Gastroesophageal sphincter (tissue), 4 donors: ENCODE results near the gene LILRA6. TPM values are rescaled to one million over a fixed set of nuclear protein-coding genes. Genes with fewer than 3 reads are reported as not detected.

Experiments
- ATAC-seq: fragments of 150-250 bp; one replicate; pipeline ENCODE4 v1.9.1; 2016; ENCODE audit warnings: mild to moderate bottlenecking, moderate library complexity
- H3K27ac ChIP-seq, 4 donors: fragments of 200-600 bp; sonication (generic) in 3 of 4; 1 replicate in 3 of 4; 2 replicates in 1 of 4; pipeline ENCODE4 v1.5.1; 2016 to 2019
- H3K27me3 ChIP-seq: fragments of 200-600 bp; sonication (generic); one replicate; pipeline ENCODE4 v1.5.1; 2019
- H3K36me3 ChIP-seq, 2 donors: fragments of 200-600 bp; sonication (generic); one replicate each; pipeline ENCODE4 v1.5.1; 2019; ENCODE audit warnings: control low read depth in 1 of 2
- H3K4me1 ChIP-seq, 3 donors: fragments of 200-600 bp; sonication (generic); 1 replicate in 2 of 3; 2 replicates in 1 of 3; pipeline ENCODE4 v1.5.1; 2016 to 2019; ENCODE audit warnings: control low read depth in 2 of 3
- H3K4me3 ChIP-seq, 2 donors: fragments of 200-600 bp; sonication (generic); one replicate each; pipeline ENCODE4 v1.5.1; 2019; ENCODE audit warnings: mild to moderate bottlenecking in 1 of 2, moderate library complexity in 1 of 2
- H3K9me3 ChIP-seq, 3 donors: fragments of 200-600 bp; sonication (generic); one replicate each; pipeline ENCODE4 v1.5.1; 2017 to 2019; ENCODE audit warnings: control low read depth in 2 of 3
- EP300 ChIP-seq: sonication (generic); formaldehyde crosslinking; IDR thresholded peaks from one replicate; pipeline ENCODE4 v1.6.1; 2017; ENCODE audit warnings: antibody characterized with exemption, mild to moderate bottlenecking
- POLR2A ChIP-seq, 2 donors: fragments of 450-650 bp; IDR thresholded peaks; one replicate each; pipeline ENCODE4 v1.6.1; 2017; ENCODE audit warnings: antibody characterized with exemption in 2 of 2, mild to moderate bottlenecking in 2 of 2, moderate library complexity in 1 of 2
- POLR2AphosphoS5 ChIP-seq: sonication (generic); formaldehyde crosslinking; IDR thresholded peaks from one replicate; pipeline ENCODE4 v1.6.1; 2017; ENCODE audit warnings: antibody characterized with exemption
- WGBS, 2 donors: methylation state at CpG; one replicate each; pipeline ENCODE4 v1.1.5; 2018; ENCODE audit warnings: low coverage in 1 of 2; 5-methylcytosine and 5-hydroxymethylcytosine counted together
- total RNA-seq, 4 donors: library from RNA; depleted of rRNA; stranded (reverse); fragments of >200 nt; gene quantifications; one replicate each; pipeline ENCODE4 v1.1.0, GENCODE V29; 2016
- TF ChIP-seq, protein P1 (sequence below), 4 experiments: fragments of 200-600 bp in 2 of 4; fragments of 450-650 bp in 2 of 4; sonication (generic) in 1 of 4; IDR thresholded peaks; one replicate each; pipeline ENCODE4 v1.5.1; 2017 to 2019; ENCODE audit warnings: antibody characterized with exemption in 4 of 4, mild to moderate bottlenecking in 2 of 4, moderate library complexity in 2 of 4

The LILRA6 gene
- total RNA-seq, 4 donors from 2014 or later, result 0.31 to 4.2 (median 2.2) TPM

DNA sequence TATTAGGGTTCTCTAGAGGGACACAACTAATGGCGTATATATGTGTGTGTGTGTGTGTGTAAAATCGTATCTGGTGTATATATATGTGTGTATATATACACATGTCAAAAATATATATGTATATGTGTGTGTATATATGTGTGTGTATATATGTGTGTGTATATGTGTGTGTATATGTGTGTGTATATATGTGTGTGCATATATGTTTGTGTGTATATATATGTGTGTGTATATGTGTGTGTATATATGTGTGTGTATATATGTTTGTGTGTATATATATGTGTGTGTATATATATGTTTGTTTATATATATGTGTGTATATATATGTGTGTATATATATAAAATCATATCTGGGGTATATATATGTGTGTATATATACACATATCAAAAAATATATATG is 19.9 kb upstream of the LILRA6 start:
- H3K9me3 ChIP-seq, result no peaks in the 10 kb centered on the region
- H3K36me3 ChIP-seq, result no peaks in the 10 kb centered on the region
- TF ChIP-seq POLR2A (IDR thresholded peaks at IDR 0.05), result no peak
- TF ChIP-seq, protein P1, sequence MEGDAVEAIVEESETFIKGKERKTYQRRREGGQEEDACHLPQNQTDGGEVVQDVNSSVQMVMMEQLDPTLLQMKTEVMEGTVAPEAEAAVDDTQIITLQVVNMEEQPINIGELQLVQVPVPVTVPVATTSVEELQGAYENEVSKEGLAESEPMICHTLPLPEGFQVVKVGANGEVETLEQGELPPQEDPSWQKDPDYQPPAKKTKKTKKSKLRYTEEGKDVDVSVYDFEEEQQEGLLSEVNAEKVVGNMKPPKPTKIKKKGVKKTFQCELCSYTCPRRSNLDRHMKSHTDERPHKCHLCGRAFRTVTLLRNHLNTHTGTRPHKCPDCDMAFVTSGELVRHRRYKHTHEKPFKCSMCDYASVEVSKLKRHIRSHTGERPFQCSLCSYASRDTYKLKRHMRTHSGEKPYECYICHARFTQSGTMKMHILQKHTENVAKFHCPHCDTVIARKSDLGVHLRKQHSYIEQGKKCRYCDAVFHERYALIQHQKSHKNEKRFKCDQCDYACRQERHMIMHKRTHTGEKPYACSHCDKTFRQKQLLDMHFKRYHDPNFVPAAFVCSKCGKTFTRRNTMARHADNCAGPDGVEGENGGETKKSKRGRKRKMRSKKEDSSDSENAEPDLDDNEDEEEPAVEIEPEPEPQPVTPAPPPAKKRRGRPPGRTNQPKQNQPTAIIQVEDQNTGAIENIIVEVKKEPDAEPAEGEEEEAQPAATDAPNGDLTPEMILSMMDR (IDR thresholded peaks at IDR 0.05), result no peak
- no peak for TF ChIP-seq POLR2AphosphoS5
- no peak for ATAC-seq
- no peak overlapping the region for H3K27ac ChIP-seq
- H3K4me1 ChIP-seq, result no peaks in the 10 kb centered on the region
- H3K27me3 ChIP-seq, result peaks cover 38% of the 10 kb centered on the region
- no peak overlapping the region for H3K4me3 ChIP-seq
- 73 to 90% methylated on average over 2 of the region's 2 CpGs for WGBS, 2 donors

DNA sequence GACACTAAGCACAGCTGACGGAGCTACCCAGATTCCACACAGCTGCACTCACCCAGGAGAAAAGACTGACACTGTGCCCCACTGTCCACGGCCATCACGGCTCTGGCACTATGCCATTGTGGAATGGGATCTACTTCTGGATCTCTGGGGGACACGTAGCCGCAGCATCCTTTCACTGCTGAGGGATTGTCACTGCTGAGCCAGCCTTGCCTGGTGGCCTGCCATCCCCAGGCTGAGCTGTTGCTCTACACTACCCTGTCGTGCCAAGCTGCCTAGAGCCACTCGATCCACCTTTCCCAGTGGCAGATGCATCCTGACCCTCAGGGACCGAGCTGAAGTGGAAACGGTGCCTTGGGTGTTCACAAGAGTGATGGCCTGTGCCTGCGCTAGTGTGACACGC is 19.5 kb upstream of the LILRA6 start:
- ATAC-seq, result no peak
- H3K27ac ChIP-seq, result no peak overlapping the region
- H3K9me3 ChIP-seq, result no peaks in the 10 kb centered on the region
- no peaks in the 10 kb centered on the region for H3K36me3 ChIP-seq
- peaks cover 42% of the 10 kb centered on the region for H3K27me3 ChIP-seq
- H3K4me3 ChIP-seq, result no peak overlapping the region
- 70 to 74% methylated on average over 7 to 8 of the region's 11 CpGs for WGBS, 2 donors
- no peaks in the 10 kb centered on the region for H3K4me1 ChIP-seq
- TF ChIP-seq POLR2AphosphoS5 (no peak), POLR2A (IDR thresholded peaks at IDR 0.05) (no peak)
- TF ChIP-seq, protein P1 (IDR thresholded peaks at IDR 0.05), result no peak

DNA sequence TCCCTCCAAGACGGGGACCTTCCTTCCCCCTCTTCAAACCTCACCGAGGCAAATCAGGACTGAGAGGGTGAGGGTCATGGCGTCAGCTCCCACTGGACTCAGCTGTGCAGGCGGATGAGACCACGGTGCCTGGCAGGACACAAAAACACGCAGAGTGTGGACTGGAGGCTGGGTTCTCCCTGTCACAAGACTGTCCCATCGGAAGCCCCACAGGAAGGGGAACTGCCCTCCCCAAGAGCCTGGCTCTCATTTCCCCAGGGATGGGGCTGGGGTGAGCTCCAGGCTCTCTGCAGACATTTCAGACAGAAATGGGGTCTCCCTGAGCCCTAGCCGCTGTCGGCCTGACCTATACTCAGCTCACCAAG is 14.5 kb upstream of the LILRA6 start, which contains the start of gene LILRB5:
TSS of gene LILRB5 (minus strand) at position 158 of the 365 bp plus-strand sequence. CDS start at position 78, 80 bp downstream.
- Histone ChIP-seq H3K9me3 (no peaks in the 10 kb centered on the region), H3K4me1 (no peaks in the 10 kb centered on the region), H3K27ac (peak within 1 kb of the TSS in 2 of 4 donors; percentile 35 to 37), H3K36me3 (no peaks in the 10 kb centered on the region), H3K27me3 (peaks cover 73% of the 10 kb centered on the region), H3K4me3 (peak within 1 kb of the TSS in 1 of 2 donors; percentile 34)
- WGBS, 2 donors, result 46 to 93% methylated on average over 2 to 5 of the region's 9 CpGs
- TF ChIP-seq POLR2AphosphoS5, result no peak
- no peak for ATAC-seq

DNA sequence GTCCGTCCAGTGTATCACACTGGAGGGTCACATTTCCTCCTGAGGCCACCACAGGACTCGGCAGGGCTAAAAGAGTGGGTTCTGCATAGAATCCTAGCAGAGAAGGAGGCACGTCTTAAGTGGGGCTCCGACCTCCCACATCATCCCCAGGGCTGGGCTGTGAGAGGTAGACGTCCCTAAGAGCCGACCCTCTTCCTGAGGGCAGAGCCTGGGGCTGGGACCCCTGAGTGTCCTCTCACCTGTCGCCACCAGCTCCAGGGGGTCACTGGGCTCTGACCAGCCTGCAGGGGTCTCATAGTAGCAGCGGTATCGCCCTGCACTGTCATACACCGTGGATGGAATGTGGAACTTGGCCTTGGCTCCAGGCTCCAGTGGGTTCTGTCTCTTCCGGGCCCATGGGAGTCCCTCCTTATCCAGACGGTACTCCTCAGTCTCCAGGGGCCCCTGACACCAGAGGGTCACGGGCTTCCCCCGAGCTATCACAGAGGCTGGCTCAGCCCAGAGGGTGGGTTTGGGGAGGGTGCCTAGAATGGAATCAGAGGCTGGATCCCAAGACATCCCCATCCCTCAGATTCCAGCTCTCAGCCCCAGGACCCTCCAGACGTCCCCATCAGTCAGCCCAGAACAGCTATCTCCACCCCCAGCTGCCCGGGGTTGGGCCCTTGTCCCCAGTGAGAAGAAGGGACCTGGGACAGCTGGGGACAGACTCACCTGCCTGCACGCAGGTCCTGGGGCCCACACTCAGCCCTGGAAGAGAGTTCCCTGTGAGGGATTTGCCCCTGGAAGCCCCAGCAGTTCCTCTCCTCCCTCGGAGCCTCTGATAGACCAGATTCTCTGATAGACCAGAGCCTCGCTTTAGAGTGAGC is 13.9 kb upstream of the LILRA6 start:
- no peak for ATAC-seq
- H3K4me3 ChIP-seq, result peak overlapping the region in 1 of 2 donors; percentile 34
- H3K27ac ChIP-seq, result peak overlapping the region in 2 of 4 donors; percentile 35 to 37
- H3K27me3 ChIP-seq, result peaks cover 72% of the 10 kb centered on the region
- no peaks in the 10 kb centered on the region for H3K9me3 ChIP-seq
- 83 to 90% methylated on average over 1 to 2 of the region's 19 CpGs for WGBS, 2 donors
- no peaks in the 10 kb centered on the region for H3K36me3 ChIP-seq
- TF ChIP-seq, protein P1 (IDR thresholded peaks at IDR 0.05), result no peak
- TF ChIP-seq POLR2A (IDR thresholded peaks at IDR 0.05), result no peak
- TF ChIP-seq POLR2AphosphoS5, result no peak
- no peak for TF ChIP-seq EP300
- no peaks in the 10 kb centered on the region for H3K4me1 ChIP-seq

DNA sequence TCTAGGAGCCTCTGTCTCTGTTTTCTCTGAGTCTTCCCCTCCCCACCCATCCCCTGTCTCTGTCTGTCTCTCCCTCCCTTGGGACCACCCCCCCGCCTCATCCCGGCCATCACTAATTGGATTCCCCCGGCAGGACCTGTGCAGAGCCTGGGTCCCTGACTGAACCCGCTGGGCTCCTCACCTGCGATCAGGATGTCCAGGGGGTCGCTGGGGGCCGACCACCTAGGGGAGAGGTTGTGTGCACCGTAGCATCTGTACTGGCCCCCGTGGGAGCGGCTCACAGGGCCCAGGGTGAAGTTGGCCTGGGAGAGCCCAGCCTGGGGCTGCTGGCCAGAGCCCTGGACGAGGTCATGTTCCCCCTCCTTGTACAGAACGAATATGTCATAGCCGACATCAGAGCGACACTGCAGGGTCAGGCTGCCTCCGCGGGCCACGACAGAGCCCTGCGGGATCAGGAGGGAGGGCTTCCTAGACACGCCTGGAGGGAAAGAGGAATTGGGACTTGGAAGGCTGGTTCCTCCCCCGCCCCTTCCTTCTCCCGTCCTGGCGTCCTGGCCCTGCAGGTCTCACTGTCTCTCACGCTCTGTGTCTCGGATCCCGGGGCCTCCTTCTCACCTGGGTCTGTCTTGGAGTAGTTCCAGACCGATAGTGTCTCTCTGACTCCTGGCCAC is 12.7 kb upstream of the LILRA6 start:
- no peak overlapping the region for H3K27ac ChIP-seq
- peak overlapping the region in 1 of 2 donors; percentile 34 for H3K4me3 ChIP-seq
- no peaks in the 10 kb centered on the region for H3K4me1 ChIP-seq
- no peaks in the 10 kb centered on the region for H3K36me3 ChIP-seq
- TF ChIP-seq EP300, result no peak
- no peak for TF ChIP-seq POLR2A (IDR thresholded peaks at IDR 0.05)
- TF ChIP-seq POLR2AphosphoS5, result no peak
- TF ChIP-seq, protein P1 (IDR thresholded peaks at IDR 0.05), result no peak
- H3K9me3 ChIP-seq, result no peaks in the 10 kb centered on the region
- no peak for ATAC-seq
- H3K27me3 ChIP-seq, result peaks cover 73% of the 10 kb centered on the region
- 22% methylated on average over 7 of the region's 26 CpGs; no CpG with 5 or more reads in 1 of the 2 donors for WGBS, 2 donors
